ENCODE results near the gene ZNF593OS.

Gene ZNF593OS

DNA sequence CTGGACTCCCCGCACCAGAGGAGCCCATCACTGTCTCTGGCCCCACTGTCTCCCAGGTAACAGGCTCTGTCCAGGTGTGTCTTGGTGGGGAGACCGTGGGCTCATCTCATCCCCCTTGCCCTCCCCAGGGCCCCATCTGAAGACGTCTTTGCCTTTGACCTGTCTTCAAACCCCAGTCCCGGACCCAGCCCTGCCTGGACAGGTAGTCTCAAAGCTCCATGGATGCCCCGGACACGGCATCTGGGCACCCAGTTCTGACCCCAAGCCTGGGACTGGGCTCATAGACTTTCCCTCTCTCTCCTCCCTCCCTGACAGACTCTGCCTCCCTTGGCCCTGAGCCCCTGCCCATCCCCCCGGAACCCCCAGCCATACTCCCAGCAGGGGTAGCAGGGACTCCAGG, 12.5 kb upstream of the ZNF593OS start:
- no peak for DNase-seq

DNA sequence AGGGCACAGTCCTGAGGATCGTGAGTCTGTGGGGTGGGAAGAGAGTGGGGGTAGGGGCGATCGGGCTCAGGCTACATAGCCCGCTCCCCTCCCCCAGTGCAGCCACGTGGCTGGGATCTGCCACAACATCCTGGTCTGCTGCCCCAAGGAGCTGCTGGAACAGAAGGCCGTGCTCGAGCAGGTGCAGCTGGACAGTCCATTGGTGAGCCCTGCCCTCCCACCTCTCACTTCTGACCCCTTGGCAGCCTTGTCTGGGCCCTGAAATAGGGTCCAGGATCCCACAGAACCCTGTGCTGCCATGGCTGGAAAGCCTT, 10.7 kb upstream of the ZNF593OS start:
- no peak for DNase-seq

DNA sequence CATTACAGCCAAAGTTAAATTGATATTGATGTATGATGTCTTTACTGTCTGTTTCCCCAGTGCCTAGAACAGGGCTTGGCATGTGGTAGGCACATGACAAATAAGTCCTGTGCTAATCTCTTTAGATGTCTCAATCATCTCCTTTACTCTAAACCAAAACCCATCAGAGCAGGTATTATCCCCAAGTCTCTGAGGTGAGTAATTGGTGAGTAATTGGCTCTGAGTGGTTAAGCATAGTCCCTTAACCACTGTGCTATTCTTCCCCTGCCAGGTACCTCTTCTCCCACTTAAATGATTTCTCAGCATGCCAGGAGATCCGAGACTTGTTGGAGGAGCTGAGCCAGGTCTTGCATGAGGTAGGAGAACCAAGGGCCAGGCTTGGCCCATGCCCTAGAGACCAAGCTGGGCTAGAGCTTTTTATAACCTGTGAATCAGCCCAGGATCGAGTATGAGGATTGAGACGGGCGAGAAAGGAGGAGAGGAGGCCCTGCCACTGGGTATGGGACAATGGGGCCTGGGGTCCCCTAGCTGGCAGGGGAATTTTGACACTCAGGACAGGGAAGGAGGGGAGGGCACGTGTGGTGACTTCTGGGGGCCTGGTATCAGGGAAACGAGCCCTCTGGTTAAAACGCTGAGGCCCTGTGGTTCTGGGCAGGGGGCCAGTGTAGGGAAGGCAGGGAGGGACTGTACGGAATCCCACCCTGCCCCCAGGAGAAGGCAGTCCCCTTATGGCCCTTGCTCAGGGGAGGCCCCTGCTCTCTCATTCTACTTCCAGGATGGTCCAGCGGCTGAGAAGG, 10.2 kb upstream of the ZNF593OS start:
- DNase-seq = no peak

DNA sequence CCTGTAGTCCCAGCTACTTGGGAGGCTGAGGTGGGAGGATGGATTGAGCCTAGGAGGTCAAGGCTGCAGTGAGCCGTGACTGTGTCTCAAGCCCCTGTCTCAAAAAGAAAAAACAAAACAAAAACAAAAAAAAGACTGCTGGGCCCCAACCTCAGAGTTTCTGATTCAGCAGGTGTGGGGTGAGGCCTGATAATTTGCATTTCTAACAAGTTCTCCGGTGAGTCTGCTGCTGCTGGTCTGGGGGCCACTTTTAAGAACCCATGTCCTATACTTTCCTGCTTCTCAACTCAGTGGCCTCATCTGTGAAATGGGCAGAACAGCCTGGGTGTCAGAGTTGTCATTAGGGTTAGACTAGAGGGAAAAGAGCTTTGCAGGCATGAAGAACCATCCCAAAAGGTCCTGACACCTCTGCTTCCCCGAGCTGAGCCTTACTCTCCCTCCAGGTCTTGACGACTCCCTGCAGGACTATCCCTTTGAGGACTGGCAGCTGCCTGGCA, 8.4 kb upstream of the ZNF593OS start:
- no peak for DNase-seq

DNA sequence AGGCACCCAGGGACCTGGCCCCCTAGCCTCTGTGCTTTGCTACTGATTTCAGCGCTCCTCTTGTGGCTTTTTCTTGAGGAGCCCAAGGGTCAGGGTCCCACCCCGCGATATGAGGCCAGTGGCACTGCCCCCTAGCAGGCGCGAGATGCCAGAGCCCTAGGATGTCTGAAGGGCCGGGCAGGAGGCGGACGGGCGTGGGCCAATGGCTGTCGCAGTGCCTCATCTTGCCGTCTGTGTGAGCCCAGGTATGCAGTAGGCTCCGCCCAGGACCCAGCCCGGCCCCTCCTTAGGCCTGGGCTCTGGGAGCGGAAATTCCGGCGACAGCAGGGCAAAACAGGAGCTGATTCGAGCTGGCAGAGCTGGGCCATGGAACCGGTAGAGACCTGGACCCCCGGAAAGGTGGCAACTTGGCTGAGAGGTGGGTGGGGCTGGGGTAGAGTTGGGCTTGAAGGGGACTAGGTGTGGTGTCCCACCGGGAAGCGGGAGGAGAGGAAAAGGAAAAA, 5.6 kb upstream of the ZNF593OS start, which contains the start of gene CNKSR1:
Gene CNKSR1 (plus strand): TSS at position 310 of the 503 bp plus-strand sequence. CDS start 57 bp downstream, at position 367.
- DNase-seq = no peak

DNA sequence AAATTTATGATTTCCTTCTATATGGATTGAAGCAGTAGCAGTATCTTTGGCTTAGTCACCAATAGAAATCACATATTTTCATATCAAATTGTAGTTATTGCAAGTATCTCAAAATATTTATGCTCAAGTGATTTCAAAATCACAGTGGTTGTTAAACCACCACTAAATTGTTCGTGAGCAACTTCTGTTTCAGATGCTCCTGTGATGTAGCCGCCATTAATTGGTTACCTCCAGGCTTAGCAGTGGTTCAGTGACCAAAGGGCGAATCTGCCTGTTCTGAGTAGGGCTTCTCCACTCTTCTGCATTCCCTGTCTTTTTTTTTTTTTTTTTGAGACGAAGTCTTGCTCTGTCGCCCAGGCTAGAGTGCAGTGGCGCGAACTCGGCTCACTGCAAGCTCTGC, 3.7 kb upstream of the ZNF593OS start:
- DNase-seq = no peak

DNA sequence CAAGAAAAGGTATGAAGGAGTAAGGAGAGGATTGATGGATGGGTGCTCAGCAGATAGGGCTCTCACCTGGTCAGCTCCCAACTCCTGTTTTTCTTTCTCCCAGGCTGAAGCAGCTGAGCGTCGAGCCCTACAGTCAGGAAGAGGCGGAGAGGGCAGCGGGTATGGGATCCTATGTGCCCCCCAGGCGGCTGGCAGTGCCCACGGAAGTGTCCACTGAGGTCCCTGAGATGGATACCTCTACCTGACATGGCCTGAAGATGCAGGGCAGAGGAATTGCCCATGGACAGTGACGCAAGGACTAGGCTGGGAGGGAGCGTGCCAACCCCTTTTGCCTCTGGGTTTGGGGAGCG, 1.2 kb downstream of the ZNF593OS start:
- no peak for DNase-seq

DNA sequence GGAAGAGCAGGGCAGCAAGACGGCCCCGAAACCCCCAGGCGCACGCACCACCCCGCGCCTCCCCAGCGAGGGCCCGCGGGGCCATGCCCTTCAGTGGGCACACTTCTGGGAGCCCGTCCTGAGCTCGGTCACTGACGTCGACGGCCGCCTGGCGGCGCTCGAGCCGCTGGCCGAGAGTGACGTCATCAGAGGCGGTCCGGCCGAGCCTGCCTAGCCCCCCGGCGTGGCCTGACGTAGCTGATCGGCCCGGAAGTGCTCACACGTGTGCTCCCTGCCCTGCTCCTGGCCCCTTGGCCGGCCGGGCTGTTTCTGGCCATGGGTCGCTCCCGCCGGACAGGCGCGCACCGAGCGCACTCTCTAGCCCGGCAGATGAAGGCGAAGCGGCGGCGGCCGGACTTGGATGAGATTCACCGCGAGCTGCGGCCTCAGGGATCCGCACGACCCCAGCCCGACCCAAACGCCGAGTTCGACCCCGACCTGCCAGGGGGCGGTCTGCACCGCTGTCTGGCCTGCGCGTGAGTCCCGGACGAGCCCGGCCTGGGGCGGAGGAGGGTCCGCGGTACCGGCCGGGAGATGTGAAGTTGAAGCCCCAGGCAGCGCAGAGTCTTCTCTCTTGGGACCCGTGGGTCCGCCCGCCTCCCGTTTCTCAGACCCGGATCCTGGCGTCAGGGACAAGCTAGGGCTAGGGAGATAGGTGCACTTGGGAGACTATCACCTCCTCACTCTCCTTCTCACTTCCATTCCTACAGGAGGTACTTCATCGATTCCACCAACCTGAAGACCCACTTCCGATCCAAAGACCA, 1.8 kb downstream of the ZNF593OS start, which contains the start of gene ZNF593:
Gene ZNF593 (plus strand): TSS at position 240 of the 803 bp plus-strand sequence. CDS start 76 bp downstream, at position 316.
- DNase-seq = peak; percentile 90

DNA sequence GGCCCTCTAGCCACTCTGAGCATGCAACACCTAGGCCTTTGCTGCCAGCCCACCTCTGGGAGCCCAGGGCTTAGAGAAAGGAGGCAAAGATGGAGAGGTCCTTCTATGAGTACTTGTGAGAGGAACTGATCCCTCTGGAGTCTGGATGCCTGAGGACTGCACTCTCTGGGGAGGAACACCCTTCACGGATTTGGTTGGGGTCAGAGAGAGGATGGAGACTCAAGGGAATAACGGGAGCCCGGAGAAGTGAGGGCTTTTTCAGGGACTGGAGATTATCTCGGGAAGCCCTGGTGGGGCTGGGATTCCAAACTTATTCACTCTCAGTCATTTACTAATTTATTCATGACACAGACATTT, 2.5 kb downstream of the ZNF593OS start:
- no peak for DNase-seq

DNA sequence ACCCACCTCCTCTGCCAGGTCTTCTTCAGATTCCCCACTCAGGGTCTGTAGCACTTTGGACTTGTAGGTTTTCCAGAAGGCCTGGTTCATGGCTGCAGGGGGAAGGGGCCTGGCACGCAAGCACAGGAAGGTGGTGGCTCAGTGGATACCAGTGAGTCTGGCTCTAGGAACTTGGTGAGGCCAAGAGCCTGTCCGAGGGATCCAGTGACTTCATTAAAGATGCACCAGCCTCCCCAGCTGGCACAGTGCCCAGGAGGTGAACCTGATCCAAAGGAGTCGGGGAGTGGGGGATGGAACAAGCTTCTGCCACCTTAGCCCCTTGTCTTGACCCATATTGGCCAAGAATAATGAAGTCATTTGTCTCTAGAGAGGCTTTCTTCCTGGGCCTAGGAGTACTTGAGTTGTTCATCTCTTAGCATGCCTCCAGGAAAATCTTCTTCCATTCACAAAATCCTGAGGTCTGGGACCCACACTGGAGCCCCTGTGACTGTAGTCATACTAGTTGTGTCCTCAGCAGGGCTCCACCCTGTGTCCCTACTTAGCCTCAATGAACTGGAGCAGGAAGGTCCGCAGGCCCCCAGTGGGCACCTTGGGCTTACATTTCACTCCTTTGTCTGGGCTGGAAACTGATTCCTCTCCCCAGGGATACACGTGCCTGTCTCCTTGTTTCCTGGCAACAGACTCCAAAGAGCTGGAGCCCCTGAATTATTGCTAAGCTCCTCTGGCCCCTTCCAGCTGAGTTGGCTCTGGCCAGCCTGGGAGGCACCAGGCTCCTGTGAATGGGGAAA, 3.0 kb downstream of the ZNF593OS start, which contains the start of gene C1orf232:
Gene C1orf232 (minus strand): TSS at position 554 of the 788 bp plus-strand sequence. CDS start 464 bp downstream, at position 90.
- no peak for DNase-seq

DNA sequence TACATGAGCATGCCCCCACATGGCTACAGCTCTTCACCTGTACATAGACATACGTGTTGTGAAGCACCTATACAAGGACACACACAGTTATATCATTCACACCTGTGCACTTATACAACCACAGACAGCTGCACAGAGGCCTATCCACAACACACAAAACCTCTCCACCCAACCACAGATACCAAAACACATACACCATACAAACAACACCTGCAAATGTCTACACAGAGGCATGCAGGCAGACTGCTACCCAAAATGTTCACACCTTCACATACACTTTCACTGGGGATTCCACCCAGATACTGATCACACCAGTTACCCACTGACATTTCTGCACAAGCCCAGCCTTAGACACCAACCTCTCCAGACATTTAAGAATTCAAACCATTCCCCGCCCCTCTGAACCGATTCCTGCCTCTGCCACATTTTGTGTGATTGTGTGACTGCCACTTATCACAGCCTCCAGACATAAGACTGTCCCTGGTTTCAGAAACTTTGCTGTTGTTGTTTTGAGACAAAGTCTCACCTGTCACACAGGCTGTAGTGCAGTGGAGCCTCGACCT, 4.8 kb downstream of the ZNF593OS start:
- DNase-seq = no peak

DNA sequence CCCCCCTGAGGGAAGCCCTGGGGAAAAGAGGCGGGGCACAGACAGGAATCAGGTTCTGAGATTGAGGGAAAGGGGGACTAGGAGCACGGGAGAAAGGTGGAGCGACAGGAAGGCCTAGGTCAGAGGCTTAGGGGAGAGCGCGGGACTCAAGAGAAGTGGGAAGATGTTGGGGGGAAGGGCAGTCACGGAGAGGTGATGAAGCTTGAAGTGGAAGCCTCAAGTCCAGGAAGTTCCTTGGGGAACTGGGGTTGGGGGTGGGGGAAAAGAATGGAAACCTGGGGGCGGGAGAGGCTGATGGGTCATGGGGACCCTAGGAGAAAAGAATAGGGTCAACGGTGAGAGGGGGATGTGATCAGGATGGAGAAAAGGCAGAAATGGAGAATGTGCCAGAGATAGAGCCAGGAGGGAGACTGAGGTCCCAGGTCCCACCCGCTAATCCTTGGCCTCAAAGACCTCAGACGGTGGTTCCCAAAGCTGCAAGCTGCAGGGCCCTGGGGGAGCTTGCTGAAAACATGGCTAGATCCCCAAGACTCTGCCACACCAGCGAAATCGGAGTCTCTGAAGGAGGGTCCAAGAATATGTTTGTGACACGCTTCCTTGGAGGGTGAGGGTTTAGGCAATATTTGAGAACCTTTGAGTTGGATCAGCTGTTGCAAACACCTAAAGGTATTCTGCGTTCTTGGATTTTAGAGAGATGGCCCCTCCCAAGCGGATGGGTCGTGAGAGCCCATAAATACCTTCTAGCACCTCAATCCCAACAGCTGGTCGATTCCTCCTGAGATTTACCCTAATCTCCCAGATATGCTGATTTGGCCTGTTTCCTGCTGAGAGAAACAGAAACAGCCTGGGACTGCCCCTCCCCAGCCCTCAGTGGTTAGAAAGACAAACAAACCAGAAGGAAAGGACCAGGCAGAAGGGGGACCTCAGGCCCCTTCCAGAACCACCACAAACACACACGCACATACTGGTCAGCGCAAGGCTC, 6.5 kb downstream of the ZNF593OS start:
- no peak for DNase-seq

DNA sequence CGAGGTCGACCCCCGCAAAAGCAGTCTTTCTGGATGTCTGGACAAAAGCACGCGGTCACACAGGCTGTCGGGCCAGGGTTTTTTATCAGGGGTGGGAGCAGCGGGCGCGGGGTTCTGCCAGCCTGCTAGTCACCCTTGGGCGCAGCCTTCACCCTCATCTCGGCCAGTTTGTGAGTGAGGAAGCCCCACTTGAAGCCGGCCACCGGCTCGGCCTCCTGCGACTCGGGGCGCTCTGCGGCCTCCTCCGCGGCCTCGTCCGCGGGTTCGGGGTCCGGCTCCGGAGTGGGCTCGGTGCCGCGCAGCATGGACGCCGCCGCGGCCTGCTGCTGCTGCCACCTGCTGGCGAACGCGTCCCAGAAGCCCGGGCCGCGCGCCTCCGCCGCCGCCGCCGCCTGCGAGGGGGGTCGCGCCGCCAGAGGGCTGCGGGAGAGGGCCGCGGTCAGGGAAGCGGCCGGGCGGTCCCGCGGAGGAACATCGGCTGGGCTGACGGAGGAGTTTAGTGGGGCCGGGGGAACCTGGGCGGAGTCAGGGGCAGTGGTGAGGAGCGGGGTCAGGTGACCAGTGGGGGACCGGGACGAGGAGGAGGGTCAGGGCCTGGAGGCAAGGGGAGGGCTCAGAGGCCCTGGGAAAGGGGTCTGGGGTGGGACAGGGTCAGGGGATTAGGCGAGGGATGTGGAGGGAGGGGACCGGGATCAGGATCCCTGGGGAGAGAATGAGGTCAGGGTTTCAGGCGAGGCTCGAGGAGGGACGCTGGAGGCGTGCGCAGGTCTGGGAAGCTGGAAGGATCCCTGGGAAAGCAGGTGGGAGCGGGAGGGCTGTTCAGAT, 7.4 kb downstream of the ZNF593OS start:
- DNase-seq = peak; percentile 19

DNA sequence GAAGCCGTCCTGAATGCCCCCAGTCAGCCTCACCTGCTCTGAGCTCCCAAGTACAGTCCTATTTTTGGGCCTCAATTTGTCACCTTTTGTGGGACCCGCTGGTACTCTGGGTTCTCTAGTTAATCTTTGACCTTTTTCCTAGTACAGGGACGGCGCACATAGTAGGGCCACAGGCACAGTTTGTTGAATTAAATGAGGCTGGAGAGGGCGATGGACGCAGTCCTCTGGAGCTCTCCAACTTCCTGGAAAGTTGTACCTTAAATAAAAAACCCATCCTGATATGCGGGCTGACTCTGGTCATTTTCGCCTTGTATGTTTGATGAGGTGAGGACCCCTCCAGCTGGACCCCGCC, 8.0 kb downstream of the ZNF593OS start:
- no peak for DNase-seq

DNA sequence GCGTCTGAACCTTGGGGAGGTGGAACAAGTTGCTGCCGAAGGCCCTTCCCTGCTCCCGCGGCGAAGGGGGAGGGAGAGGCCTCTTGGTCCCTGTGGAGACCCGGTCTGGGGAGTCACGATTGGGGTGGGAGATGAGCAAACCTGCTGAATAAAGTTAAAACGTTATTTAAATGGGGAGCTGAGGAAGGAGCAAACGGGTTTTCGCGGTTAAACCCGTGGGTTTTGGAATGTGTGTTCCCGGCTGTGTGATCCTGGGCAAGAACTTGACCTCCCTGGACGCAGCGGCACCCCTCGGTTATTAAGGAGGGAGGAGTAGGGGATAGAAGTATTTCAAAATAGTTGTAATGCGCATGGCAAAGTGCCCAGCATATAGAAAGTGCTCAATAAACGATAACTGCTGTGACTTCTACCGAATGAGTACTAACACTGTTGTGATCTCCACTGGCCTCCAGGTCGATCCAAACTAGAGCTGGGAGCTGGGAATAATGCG, 9.4 kb downstream of the ZNF593OS start:
- DNase-seq = no peak

DNA sequence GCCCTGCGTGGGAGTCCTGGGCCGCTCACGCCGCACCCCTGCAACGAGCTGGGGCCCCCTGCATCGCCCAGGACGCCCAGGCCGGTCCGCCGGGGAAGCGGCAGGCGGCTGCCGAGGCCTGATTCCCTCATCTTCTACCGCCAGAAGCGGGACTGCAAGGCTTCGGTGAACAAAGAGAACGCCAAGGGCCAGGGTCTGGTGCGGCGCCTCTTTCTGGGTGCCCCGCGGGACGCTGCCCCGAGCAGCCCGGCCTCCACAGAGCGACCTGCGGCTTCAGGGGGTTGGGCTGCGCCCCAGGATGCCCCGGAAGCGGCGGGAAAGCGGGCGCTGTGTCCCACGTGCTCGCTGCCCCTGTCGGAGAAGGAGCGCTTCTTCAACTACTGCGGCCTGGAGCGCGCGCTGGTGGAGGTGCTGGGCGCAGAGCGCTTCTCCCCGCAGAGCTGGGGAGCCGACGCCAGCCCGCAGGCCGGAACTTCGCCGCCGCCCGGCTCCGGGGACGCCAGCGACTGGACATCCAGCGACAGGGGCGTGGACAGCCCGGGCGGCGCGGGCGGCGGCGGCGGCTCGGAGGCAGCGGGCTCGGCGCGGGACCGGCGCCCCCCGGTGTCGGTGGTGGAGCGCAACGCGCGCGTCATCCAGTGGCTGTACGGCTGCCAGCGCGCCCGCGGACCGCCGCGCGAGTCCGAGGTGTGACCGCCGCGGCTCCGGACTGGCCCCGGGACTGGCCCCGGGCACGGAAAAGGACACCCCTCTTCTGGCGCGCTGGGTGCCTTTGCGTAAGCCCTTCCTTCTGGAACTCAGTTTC, 10.0 kb downstream of the ZNF593OS start:
- peak; percentile 53 for DNase-seq

DNA sequence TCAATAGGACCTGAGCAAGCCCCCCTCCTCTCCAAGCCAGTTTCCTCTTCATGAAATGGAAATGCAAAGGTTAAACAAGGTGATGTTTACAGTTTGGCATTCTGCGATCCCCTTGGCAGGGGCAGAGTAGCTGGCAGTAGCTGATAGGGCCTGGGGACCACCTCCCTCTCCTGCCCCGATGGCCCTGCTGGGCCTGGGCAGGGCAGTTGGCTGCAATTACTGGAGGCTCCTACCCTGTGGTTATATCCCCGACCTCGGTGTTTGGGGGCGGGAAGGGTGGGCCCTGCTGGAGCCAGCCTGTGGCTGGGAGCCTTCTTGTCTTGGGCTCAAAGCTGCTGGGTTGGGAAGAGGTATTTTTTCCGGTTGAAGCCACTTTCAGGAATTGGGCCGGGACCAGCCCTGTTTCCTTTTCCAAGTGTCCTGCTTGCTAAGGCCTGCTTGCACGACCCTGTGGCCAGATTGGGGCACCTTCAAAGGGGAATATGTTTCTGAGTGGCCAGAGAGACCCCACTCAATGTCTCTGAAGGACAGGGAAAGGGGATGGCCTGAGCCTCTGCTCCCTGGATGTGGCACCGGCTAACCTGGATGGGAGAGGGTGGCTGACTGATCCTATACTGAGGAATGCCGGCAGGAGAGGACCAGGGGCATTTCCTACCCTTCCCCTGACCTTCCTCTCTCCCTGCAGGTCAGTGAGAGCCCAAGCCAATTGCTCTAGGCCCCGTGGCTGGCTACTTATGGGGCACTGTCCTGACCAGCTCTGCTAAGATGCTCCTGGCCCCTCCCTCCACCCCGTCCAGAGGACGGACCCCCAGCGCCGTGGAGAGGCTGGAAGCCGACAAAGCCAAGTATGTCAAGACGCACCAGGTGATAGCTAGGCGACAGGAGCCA, 10.9 kb downstream of the ZNF593OS start:
- DNase-seq = no peak

DNA sequence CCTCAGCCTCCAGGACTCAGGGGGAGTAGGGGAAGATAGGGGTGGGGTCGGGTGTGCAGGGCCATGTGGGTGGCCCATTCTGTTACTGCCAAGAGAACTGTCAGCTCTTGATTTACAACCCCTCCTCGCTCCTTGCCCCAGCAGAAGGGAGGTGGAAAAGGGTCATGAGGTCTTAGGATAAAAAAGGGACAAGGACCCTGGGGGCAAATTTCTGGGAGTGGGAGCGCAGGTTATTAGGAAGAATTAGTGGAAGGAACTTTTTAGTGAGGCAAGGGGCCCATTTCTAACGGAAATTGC, 11.9 kb downstream of the ZNF593OS start:
- no peak for DNase-seq
